DOHH2 (cell line): ENCODE measurements around the gene RPRD1A.
"Not testable (repeated sequence)": the region's sequence is repeated elsewhere in the genome, so short reads cannot be mapped to it uniquely, and the experiment has no call there.

ENCODE experiments used
- H3F3A ChIP-seq: fragments of 200-600 bp; sonication (generic), shearing (Covaris generic); 2 replicates; pipeline ENCODE4 v1.6.0; 2016; ENCODE audit warnings: antibody characterized with exemption, mild to moderate bottlenecking; ENCODE audit not compliant: control insufficient read depth, insufficient read depth
- H3K27ac ChIP-seq: fragments of 200-600 bp; sonication (generic); 2 replicates; pipeline ENCODE4 v1.5.1; 2014; ENCODE audit warnings: low read depth, mild to moderate bottlenecking, low read length, moderate library complexity
- H3K27me3 ChIP-seq: fragments of 200-600 bp; sonication (generic); 2 replicates; pipeline ENCODE4 v1.6.1; 2014; ENCODE audit warnings: mild to moderate bottlenecking, low read length, mixed read lengths; ENCODE audit not compliant: control insufficient read depth
- H3K36me3 ChIP-seq: fragments of 200-600 bp; sonication (generic); 2 replicates; pipeline ENCODE4 v1.6.1; 2014; ENCODE audit warnings: mild to moderate bottlenecking, low read length, moderate library complexity, mixed read lengths; ENCODE audit not compliant: control insufficient read depth
- H3K4me1 ChIP-seq: fragments of 200-600 bp; sonication (generic); 2 replicates; pipeline ENCODE4 v1.6.1; 2014; ENCODE audit warnings: mild to moderate bottlenecking, low read length, mixed read lengths; ENCODE audit not compliant: control insufficient read depth
- H3K4me2 ChIP-seq: fragments of 200-600 bp; sonication (generic); 2 replicates; pipeline ENCODE4 v1.6.0; 2014; ENCODE audit warnings: mild to moderate bottlenecking, low read length, moderate library complexity
- H3K4me3 ChIP-seq: fragments of 200-600 bp; sonication (generic); 2 replicates; pipeline ENCODE4 v1.5.1; 2014; ENCODE audit warnings: mild to moderate bottlenecking, low read length, mixed read lengths
- H3K79me2 ChIP-seq: fragments of 200-600 bp; sonication (generic); 2 replicates; pipeline ENCODE4 v1.6.1; 2014; ENCODE audit warnings: mild to moderate bottlenecking, low read length, mixed read lengths; ENCODE audit not compliant: control insufficient read depth
- H3K9me2 ChIP-seq: fragments of 200-600 bp; sonication (generic); replicated peaks from 2 replicates; pipeline ENCODE4 v1.6.1; 2014; ENCODE audit warnings: mild to moderate bottlenecking, low read length, mixed read lengths; ENCODE audit not compliant: control insufficient read depth
- H3K9me3 ChIP-seq: fragments of 200-600 bp; sonication (generic); 2 replicates; pipeline ENCODE4 v1.6.1; 2014; ENCODE audit warnings: antibody characterized with exemption, low read length, mixed read lengths; ENCODE audit not compliant: control insufficient read depth, insufficient read depth
- H4K20me1 ChIP-seq: fragments of 200-600 bp; sonication (generic); 2 replicates; pipeline ENCODE4 v1.6.0; 2014; ENCODE audit warnings: low read depth, mild to moderate bottlenecking, antibody characterized with exemption, low read length, moderate library complexity; ENCODE audit not compliant: control insufficient read depth, insufficient read depth
- EZH2phosphoT487 ChIP-seq: fragments of 200-600 bp; sonication (generic); IDR thresholded peaks from 2 replicates; pipeline ENCODE4 v1.6.1; 2017; ENCODE audit warnings: borderline replicate concordance, mild to moderate bottlenecking, antibody characterized with exemption, low read length, moderate library complexity, mixed read lengths
- TF ChIP-seq, protein P1 (sequence below): fragments of 200-600 bp; sonication (generic); IDR thresholded peaks from one replicate; pipeline ENCODE4 v1.5.1; 2014; ENCODE audit warnings: antibody characterized with exemption, mild to moderate bottlenecking, low read depth, low read length; ENCODE audit not compliant: poor library complexity, severe bottlenecking

The RPRD1A gene

DNA sequence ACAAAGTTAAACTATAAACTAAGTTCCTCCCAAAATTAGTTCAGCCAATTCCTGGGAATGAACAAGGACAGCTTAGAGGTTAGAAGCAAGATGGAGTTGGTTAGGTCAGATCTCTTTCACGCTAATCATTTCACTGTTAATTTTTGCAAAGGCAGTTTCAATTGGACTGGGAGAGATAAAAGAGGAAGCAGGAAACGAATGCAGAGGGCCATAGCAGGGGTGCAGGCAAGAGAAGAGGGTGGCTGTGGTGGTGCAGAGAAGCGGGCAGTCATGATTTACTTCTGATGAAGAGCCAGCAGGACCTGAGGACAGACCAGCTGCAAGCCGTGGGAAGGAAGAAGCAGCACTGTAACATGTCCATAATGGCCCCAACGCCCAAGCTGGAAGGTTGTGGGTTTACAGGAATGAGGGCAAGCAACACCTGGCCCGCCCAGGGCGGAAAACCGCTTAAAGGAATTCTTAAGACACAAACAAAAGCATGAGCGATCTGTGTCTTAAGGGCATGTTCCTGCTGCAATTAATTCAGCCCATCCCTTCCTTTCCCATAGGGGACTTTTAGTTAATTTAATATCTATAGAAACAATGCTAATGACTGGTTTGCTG lies 99.0 kb downstream of the RPRD1A start:
- H3K9me3 ChIP-seq: no peaks in the 10 kb centered on the region
- H3F3A ChIP-seq: no peaks in the 10 kb centered on the region
- H3K4me2 ChIP-seq: no peak overlapping the region
- no peak overlapping the region for H3K27ac ChIP-seq
- H3K4me3 ChIP-seq: no peak overlapping the region
- peaks cover 20% of the 10 kb centered on the region for H3K4me1 ChIP-seq
- no peak for TF ChIP-seq EZH2phosphoT487
- TF ChIP-seq, protein P1, sequence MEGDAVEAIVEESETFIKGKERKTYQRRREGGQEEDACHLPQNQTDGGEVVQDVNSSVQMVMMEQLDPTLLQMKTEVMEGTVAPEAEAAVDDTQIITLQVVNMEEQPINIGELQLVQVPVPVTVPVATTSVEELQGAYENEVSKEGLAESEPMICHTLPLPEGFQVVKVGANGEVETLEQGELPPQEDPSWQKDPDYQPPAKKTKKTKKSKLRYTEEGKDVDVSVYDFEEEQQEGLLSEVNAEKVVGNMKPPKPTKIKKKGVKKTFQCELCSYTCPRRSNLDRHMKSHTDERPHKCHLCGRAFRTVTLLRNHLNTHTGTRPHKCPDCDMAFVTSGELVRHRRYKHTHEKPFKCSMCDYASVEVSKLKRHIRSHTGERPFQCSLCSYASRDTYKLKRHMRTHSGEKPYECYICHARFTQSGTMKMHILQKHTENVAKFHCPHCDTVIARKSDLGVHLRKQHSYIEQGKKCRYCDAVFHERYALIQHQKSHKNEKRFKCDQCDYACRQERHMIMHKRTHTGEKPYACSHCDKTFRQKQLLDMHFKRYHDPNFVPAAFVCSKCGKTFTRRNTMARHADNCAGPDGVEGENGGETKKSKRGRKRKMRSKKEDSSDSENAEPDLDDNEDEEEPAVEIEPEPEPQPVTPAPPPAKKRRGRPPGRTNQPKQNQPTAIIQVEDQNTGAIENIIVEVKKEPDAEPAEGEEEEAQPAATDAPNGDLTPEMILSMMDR: no peak
- peaks cover 6% of the 10 kb centered on the region; the same call in 1 of the 2 replicates for H3K36me3 ChIP-seq
- H3K9me2 ChIP-seq: no peaks in the 10 kb centered on the region
- peaks cover 17% of the 10 kb centered on the region for H3K79me2 ChIP-seq
- no peaks in the 10 kb centered on the region for H4K20me1 ChIP-seq
- no peaks in the 10 kb centered on the region for H3K27me3 ChIP-seq

DNA sequence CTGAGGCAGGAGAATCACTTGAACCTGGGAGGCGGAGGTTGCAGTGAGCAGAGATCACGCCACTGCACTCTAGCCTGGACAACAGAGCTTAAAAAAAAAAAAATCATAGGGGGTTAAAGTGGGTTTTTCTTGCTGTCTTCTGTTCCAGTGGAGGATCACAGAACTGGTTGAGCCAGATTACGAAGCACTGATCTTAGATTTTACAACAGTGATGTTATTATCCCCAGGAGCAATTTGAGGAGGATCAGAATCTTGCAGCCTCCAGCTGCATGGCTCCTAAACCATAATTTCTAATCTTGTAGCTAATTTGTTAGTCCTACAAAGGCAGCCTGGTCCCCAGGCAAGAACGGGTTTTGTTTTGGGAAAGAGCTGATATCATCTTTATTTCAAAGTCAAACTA lies 99.5 kb downstream of the RPRD1A start:
- H3K4me2 ChIP-seq, H3K27me3 ChIP-seq, H3K4me3 ChIP-seq, H3K9me3 ChIP-seq, H3K27ac ChIP-seq, H3F3A ChIP-seq, H4K20me1 ChIP-seq, H3K36me3 ChIP-seq, H3K9me2 ChIP-seq: not testable (repeated sequence)
- Histone ChIP-seq H3K79me2 (peaks cover 12% of the 10 kb centered on the region), H3K4me1 (peaks cover 15% of the 10 kb centered on the region)

DNA sequence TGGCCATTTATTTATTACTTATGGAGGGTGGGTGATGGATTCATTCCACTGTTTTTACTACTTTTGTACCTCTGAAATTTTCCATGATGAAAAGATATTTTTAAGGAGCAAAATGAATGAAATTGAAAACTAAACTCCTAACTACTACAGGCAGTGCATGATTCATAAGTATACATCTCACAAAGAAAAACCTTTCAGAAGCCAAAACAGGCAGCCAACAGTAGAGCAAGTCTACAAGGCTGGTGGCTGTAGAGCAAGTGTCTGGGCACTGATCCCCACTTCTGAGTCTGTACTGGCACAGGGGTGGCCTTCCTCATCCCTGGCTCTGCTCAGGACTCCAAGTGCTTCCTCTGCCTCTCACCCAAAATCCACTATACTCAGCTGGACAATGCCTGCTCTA lies 103.0 kb downstream of the RPRD1A start:
- H3K4me2 ChIP-seq: no peak overlapping the region
- H3K27me3 ChIP-seq: no peaks in the 10 kb centered on the region
- H3K27ac ChIP-seq: no peak overlapping the region
- no peaks in the 10 kb centered on the region for H3K9me2 ChIP-seq
- no peaks in the 10 kb centered on the region for H3F3A ChIP-seq
- no peaks in the 10 kb centered on the region for H4K20me1 ChIP-seq
- H3K9me3 ChIP-seq: no peaks in the 10 kb centered on the region
- H3K4me1 ChIP-seq: peaks cover 6% of the 10 kb centered on the region
- H3K36me3 ChIP-seq: no peaks in the 10 kb centered on the region
- no peak for TF ChIP-seq EZH2phosphoT487
- TF ChIP-seq, protein P1: no peak
- no peaks in the 10 kb centered on the region for H3K79me2 ChIP-seq
- H3K4me3 ChIP-seq: no peak overlapping the region

DNA sequence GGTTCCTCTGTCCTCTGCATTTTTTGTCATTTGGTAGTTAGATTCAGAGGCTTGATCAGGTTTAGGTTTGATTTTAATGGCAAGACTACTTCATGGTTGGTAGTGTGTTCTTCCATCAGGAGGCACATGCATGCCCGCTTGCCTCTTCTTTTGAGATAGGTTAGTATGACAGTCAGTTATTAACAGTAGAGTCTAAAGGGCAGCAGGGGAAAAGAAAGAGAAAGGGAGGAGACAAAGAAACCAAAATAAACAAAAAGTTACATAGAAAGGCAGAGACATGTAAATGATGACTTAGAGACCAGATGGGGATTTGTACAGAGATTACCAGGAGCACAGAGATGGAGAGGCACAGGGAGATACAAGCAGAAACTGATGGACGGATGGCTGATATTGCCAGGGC lies 105.0 kb downstream of the RPRD1A start:
- no peaks in the 10 kb centered on the region for H3K9me2 ChIP-seq
- no peaks in the 10 kb centered on the region for H3K36me3 ChIP-seq
- no peaks in the 10 kb centered on the region for H3F3A ChIP-seq
- H3K4me3 ChIP-seq: no peak overlapping the region
- H3K4me1 ChIP-seq: no peaks in the 10 kb centered on the region
- H3K27ac ChIP-seq: no peak overlapping the region
- no peaks in the 10 kb centered on the region for H3K79me2 ChIP-seq
- no peaks in the 10 kb centered on the region for H3K9me3 ChIP-seq
- no peak for TF ChIP-seq EZH2phosphoT487
- TF ChIP-seq, protein P1: no peak
- no peak overlapping the region for H3K4me2 ChIP-seq
- no peaks in the 10 kb centered on the region for H3K27me3 ChIP-seq
- H4K20me1 ChIP-seq: no peaks in the 10 kb centered on the region
